IMR-90 (cell line): ENCODE results near the gene KAT14. TPM values are rescaled to one million over a fixed set of nuclear protein-coding genes. Genes with fewer than 3 reads are reported as not detected.
A peak's percentile ranks its signal among the peaks of the same experiment; 100 is the strongest.

ENCODE experiments used
- ATAC-seq: fragments of 200-7000 bp; cut with Tn5 transposase; 2 replicates; pipeline ENCODE4 v1.9.1; 2020; ENCODE audit warnings: low read depth, mild to moderate bottlenecking, moderate library complexity
- BruUV-seq: library from RNA; stranded (reverse); fragments of 400-500 nt; replicated peaks from 2 replicates; lab custom pipeline; 2021; lab: Mats Ljungman, UMichigan
- CTCF ChIA-PET: fragments of 300-600 bp; formaldehyde crosslinking; extraction: SDS; loops from one replicate; lab custom pipeline; 2021; ENCODE audit warnings: antibody characterized with exemption; lab: Yijun Ruan, JAX
- POLR2A ChIA-PET: fragments of 300-600 bp; sonication (Branson Sonifier 250); formaldehyde crosslinking; loops from one replicate; lab custom pipeline; 2022; ENCODE audit warnings: antibody characterized with exemption; ENCODE audit not compliant: unreplicated experiment; lab: Charles Lee
- DNase-seq: peaks from one replicate; pipeline ENCODE4 v3.0.0; 2013
- H2AFZ ChIP-seq: replicated peaks from 2 replicates; pipeline ENCODE3; 2013; ENCODE audit warnings: low read length, mild to moderate bottlenecking; ENCODE audit not compliant: poor library complexity
- H2AK5ac ChIP-seq: 2 replicates; pipeline ENCODE4 v1.6.1; 2013; ENCODE audit warnings: low read depth, low read length, inconsistent platforms
- H2AK9ac ChIP-seq: replicated peaks from 2 replicates; pipeline ENCODE3; 2013; ENCODE audit warnings: mild to moderate bottlenecking, low read depth, low read length, moderate library complexity; ENCODE audit not compliant: poor library complexity
- H2BK120ac ChIP-seq: 2 replicates; pipeline ENCODE4 v1.6.1; 2013; ENCODE audit warnings: low read depth, low read length, inconsistent platforms
- H2BK15ac ChIP-seq: 3 replicates; pipeline ENCODE4 v1.6.1; 2013; ENCODE audit warnings: low read depth, low read length, inconsistent platforms
- H2BK20ac ChIP-seq: 2 replicates; pipeline ENCODE4 v1.6.1; 2013; ENCODE audit warnings: low read depth, mild to moderate bottlenecking, inconsistent platforms, low read length, moderate library complexity
- H2BK5ac ChIP-seq: 2 replicates; pipeline ENCODE4 v1.6.1; 2013; ENCODE audit warnings: mild to moderate bottlenecking, low read depth, low read length, inconsistent platforms; ENCODE audit not compliant: poor library complexity, severe bottlenecking
- H3K14ac ChIP-seq: replicated peaks from 2 replicates; pipeline ENCODE4 v1.6.1; 2013; ENCODE audit warnings: low read depth, low read length, inconsistent platforms
- H3K18ac ChIP-seq: 2 replicates; pipeline ENCODE4 v1.6.1; 2013; ENCODE audit warnings: low read depth, low read length, control low read depth
- H3K23ac ChIP-seq: 2 replicates; pipeline ENCODE4 v1.6.1; 2013; ENCODE audit warnings: low read depth, low read length, inconsistent platforms
- H3K27ac ChIP-seq: 2 replicates; pipeline ENCODE4 v1.5.1; 2013; ENCODE audit warnings: mild to moderate bottlenecking, control low read depth, low read length; ENCODE audit not compliant: insufficient read depth
- H3K27me3 ChIP-seq: 2 replicates; pipeline ENCODE4 v1.6.1; 2013; ENCODE audit warnings: low read length; ENCODE audit not compliant: control insufficient read depth, insufficient read depth
- H3K36me3 ChIP-seq: 2 replicates; pipeline ENCODE4 v1.6.1; 2013; ENCODE audit warnings: low read length, mixed read lengths; ENCODE audit not compliant: control insufficient read depth, insufficient read depth
- H3K4ac ChIP-seq: 2 replicates; pipeline ENCODE4 v1.6.1; 2013; ENCODE audit warnings: low read depth, low read length, inconsistent platforms
- H3K4me1 ChIP-seq: 2 replicates; pipeline ENCODE4 v1.6.1; 2013; ENCODE audit warnings: low read length, mixed read lengths; ENCODE audit not compliant: control insufficient read depth, insufficient read depth
- H3K4me2 ChIP-seq: 2 replicates; pipeline ENCODE4 v1.6.1; 2013; ENCODE audit warnings: low read depth, mild to moderate bottlenecking, control low read depth, low read length, moderate library complexity
- H3K4me3 ChIP-seq: 2 replicates; pipeline ENCODE4 v1.5.1; 2013; ENCODE audit warnings: low read depth, mild to moderate bottlenecking, control low read depth, low read length, moderate library complexity; ENCODE audit not compliant: insufficient read depth
- H3K56ac ChIP-seq: 2 replicates; pipeline ENCODE4 v1.6.1; 2013; ENCODE audit warnings: low read length, inconsistent platforms; ENCODE audit not compliant: insufficient read depth; ENCODE audit errors: extremely low read depth
- H3K79me1 ChIP-seq, 2 experiments: 2 replicates each; pipeline ENCODE4 v1.6.1; 2013; ENCODE audit warnings: low read length in 2 of 2, inconsistent platforms in 1 of 2, low read depth in 1 of 2
- H3K9ac ChIP-seq: 2 replicates; pipeline ENCODE4 v1.6.1; 2013; ENCODE audit warnings: low read depth, low read length, control low read depth
- H3K9me1 ChIP-seq: 2 replicates; pipeline ENCODE4 v1.6.1; 2013; ENCODE audit warnings: low read length, inconsistent platforms; ENCODE audit not compliant: insufficient read depth
- H3K9me3 ChIP-seq: 2 replicates; pipeline ENCODE4 v1.6.1; 2013; ENCODE audit warnings: low read length; ENCODE audit not compliant: control insufficient read depth, insufficient read depth
- H4K20me1 ChIP-seq: 2 replicates; pipeline ENCODE4 v1.6.1; 2013; ENCODE audit warnings: low read length, inconsistent platforms; ENCODE audit not compliant: insufficient read depth
- H4K5ac ChIP-seq: 2 replicates; pipeline ENCODE4 v1.6.1; 2013; ENCODE audit warnings: mild to moderate bottlenecking, low read depth, low read length, control low read depth
- H4K8ac ChIP-seq, 2 experiments: 2 replicates each; pipeline ENCODE4 v1.6.1; 2013; ENCODE audit warnings: low read depth in 2 of 2, low read length in 2 of 2, control low read depth in 1 of 2, inconsistent platforms in 1 of 2
- H4K91ac ChIP-seq: 2 replicates; pipeline ENCODE4 v1.6.1; 2013; ENCODE audit warnings: low read depth, low read length, inconsistent platforms; ENCODE audit not compliant: insufficient read depth
- CEBPB ChIP-seq: IDR thresholded peaks from 2 replicates; pipeline ENCODE4 v1.6.1; 2012; ENCODE audit warnings: low read depth, low read length, improper control_type of control experiment
- WGBS, 2 experiments: methylation state at CpG; one replicate each; pipeline versions ENCODE4 v1.1.5 to v1.1.7; 2013; ENCODE audit warnings: missing lambda C conversion rate in 2 of 2; ENCODE audit not compliant: insufficient read length in 1 of 2; ENCODE audit errors: extremely low coverage in 2 of 2; 5-methylcytosine and 5-hydroxymethylcytosine counted together
- dilution Hi-C: fragments of 300-500 bp; cut with HindIII; formaldehyde crosslinking; loops from one replicate; pipeline ENCODE4 v1.14.3; 2018; ENCODE audit warnings: low sequenced_read_pairs; ENCODE audit not compliant: unreplicated experiment
- in situ Hi-C: fragments of 300-500 bp; cut with MboI; formaldehyde crosslinking; loops from 3 replicates; pipeline ENCODE4 v1.14.3; 2019; ENCODE audit warnings: low sequenced_read_pairs, inconsistent platforms, mixed read lengths
- intact Hi-C: fragments of 100-400 bp; cut with micrococcal nuclease; formaldehyde crosslinking; loops from 2 replicates; pipeline ENCODE4 v1.10.0; 2022
- polyA plus RNA-seq, 3 experiments: library from polyadenylated mRNA; depleted of rRNA; stranded (reverse); fragments of >200 nt; gene quantifications; 2 replicates each; pipeline ENCODE4 v1.2.3, GENCODE V29; 2012; ENCODE audit warnings: low replicate concordance in 1 of 3
- total RNA-seq: library from RNA; depleted of rRNA; stranded (reverse); fragments of >200 nt; gene quantifications from 2 replicates; pipeline ENCODE4 v1.2.3, GENCODE V29; 2012

KAT14 gene
- total and polyA plus RNA-seq, 2 of the 4 experiments (the other 2 are of a cell fraction): 6.7 to 12.4 TPM

GRCh38 chr20:18138266-18138582, 561 bp downstream of the KAT14 start:
- no peak overlapping the region for H3K18ac ChIP-seq
- peak overlapping the region; percentile 86 for H3K23ac ChIP-seq
- peak overlapping the region; percentile 94 for H2AK9ac ChIP-seq
- peaks cover 2% of the 10 kb centered on the region; the same call in 1 of the 2 replicates for H3K4me1 ChIP-seq
- peaks cover 4% of the 10 kb centered on the region for H3K36me3 ChIP-seq
- H4K91ac ChIP-seq: no peak overlapping the region
- in situ Hi-C loops (loop anchor here (25.0 kb wide), 1 partner anchor 501 kb away; no protein-coding TSS in a partner anchor), dilution Hi-C loops (no loop called here), intact Hi-C loops (loop anchor here (5.0 kb wide), 1 partner anchor 139 kb away; no protein-coding TSS in a partner anchor)
- H2BK5ac ChIP-seq: peak overlapping the region; percentile 93
- H4K8ac ChIP-seq: peak overlapping the region; percentile 95; a peak in 3 of 4 replicates
- H4K5ac ChIP-seq: peak overlapping the region; percentile 85
- no peak overlapping the region for H2BK120ac ChIP-seq
- H2BK20ac ChIP-seq: no peak overlapping the region
- ChIA-PET POLR2A (interaction anchor here (1.3 kb wide), 1 partner anchor 12 kb away, joined by 4 read pairs; no protein-coding TSS in a partner anchor), CTCF (interaction anchor here (0.7 kb wide), 1 partner anchor 23 kb away, joined by 4 read pairs; no protein-coding TSS in a partner anchor)
- BruUV-seq: no TSS peak
- peaks cover 4% of the 10 kb centered on the region; the same call in 1 of the 2 replicates for H3K27me3 ChIP-seq
- peaks cover 8% of the 10 kb centered on the region for H3K9me1 ChIP-seq
- H2BK15ac ChIP-seq: no peak overlapping the region
- H3K9ac ChIP-seq: peak overlapping the region; percentile 89
- no peaks in the 10 kb centered on the region for H3K9me3 ChIP-seq
- H2AK5ac ChIP-seq: no peak overlapping the region
- H3K56ac ChIP-seq: peak overlapping the region; percentile 47
- peaks cover 3% of the 10 kb centered on the region; the same call in 1 of the 2 replicates for H4K20me1 ChIP-seq
- WGBS, 2 experiments: 0% methylated on average over 4 of the region's 15 CpGs; no CpG with 5 or more reads in 1 of the 2 experiments
- peak overlapping the region; percentile 52 for H3K4ac ChIP-seq
- H3K14ac ChIP-seq: peak overlapping the region; percentile 78
- H3K4me2 ChIP-seq: peak overlapping the region; percentile 99
- H3K79me1 ChIP-seq: peaks cover 20 to 29% of the 10 kb centered on the region in 2 experiments
- peak overlapping the region; percentile 99 for H2AFZ ChIP-seq
- DNase-seq (no peak), ATAC-seq (peak; percentile 56)
- peak overlapping the region; percentile 94 for H3K27ac ChIP-seq
- no peak for TF ChIP-seq CEBPB
- H3K4me3 ChIP-seq: peak overlapping the region; percentile 99
